ENCODE data around the gene KIF4A. TPM values are rescaled to one million over a fixed set of nuclear protein-coding genes. Genes with fewer than 3 reads are reported as not detected.

KIF4A gene
- total RNA-seq, 4 donors from 2014 or later = 1.3 to 17.3 (median 4.6) TPM

GRCh38 chrX:70426286-70427278, 136.7 kb downstream of the KIF4A start:
- H3K36me3 ChIP-seq = no peaks in the 10 kb centered on the region

DNA sequence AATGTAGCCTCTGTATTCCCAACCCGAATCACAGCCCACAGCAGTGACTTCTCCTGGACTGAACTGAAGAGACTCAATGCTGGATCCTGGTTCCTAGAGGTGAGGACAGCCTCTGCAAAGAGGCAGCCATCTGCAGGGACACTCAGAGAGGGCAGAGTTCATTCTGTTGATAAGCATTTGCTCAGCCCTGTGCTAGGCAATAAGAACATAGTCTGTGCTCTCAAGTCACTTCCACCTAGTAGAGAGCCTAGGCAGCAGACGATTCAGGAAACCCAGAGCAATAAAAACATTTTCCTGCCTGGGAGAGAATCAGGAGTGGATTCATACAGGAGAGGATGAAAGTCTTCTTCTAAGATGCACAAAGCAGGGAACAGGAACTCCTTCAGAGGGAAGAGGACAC, 137.5 kb downstream of the KIF4A start:
- Histone ChIP-seq H3K27me3 (no peaks in the 10 kb centered on the region), H3K9me3 (no peaks in the 10 kb centered on the region), H3K36me3 (no peaks in the 10 kb centered on the region), H3K4me3 (no peak overlapping the region), H3K4me1 (no peaks in the 10 kb centered on the region), H3K27ac (peak overlapping the region in 1 of 4 donors; percentile 6)
- no peak for DNase-seq
- TF ChIP-seq POLR2A (IDR thresholded peaks at IDR 0.05) = no peak
- TF ChIP-seq, protein P1, sequence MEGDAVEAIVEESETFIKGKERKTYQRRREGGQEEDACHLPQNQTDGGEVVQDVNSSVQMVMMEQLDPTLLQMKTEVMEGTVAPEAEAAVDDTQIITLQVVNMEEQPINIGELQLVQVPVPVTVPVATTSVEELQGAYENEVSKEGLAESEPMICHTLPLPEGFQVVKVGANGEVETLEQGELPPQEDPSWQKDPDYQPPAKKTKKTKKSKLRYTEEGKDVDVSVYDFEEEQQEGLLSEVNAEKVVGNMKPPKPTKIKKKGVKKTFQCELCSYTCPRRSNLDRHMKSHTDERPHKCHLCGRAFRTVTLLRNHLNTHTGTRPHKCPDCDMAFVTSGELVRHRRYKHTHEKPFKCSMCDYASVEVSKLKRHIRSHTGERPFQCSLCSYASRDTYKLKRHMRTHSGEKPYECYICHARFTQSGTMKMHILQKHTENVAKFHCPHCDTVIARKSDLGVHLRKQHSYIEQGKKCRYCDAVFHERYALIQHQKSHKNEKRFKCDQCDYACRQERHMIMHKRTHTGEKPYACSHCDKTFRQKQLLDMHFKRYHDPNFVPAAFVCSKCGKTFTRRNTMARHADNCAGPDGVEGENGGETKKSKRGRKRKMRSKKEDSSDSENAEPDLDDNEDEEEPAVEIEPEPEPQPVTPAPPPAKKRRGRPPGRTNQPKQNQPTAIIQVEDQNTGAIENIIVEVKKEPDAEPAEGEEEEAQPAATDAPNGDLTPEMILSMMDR (IDR thresholded peaks at IDR 0.05) = no peak

More at GRCh38 chrX:70426286-70427278, 136.7 kb downstream of the KIF4A start:
- H3K27me3 ChIP-seq = no peaks in the 10 kb centered on the region
- no peaks in the 10 kb centered on the region for H3K4me1 ChIP-seq
- H3K4me3 ChIP-seq = no peak overlapping the region
- DNase-seq = no peak
- H3K27ac ChIP-seq = peak overlapping the region in 1 of 4 donors; percentile 6
- TF ChIP-seq, protein P1 (IDR thresholded peaks at IDR 0.05) = no peak
- no peak for TF ChIP-seq POLR2A (IDR thresholded peaks at IDR 0.05)
- H3K9me3 ChIP-seq = no peaks in the 10 kb centered on the region

DNA sequence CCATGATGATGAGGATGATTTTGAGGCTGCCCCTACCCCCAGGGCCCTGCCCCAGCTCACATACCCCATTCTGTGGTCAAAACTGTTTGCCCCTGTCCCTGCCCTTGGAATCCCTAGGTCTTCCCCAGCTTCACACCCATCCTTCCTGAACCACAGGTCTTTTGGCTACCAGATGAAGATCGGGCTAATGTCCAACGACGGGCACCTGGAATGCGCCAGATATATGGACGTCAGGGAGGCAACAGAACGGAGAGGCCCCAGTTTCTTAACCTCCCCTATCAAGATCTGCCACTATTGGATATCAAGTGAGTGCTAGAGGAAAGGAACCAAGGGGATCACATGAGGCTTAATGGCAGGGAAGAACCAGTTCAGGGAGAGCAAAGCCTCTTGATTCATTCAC, 139.9 kb downstream of the KIF4A start:
- H3K9me3 ChIP-seq = no peaks in the 10 kb centered on the region
- no peaks in the 10 kb centered on the region for H3K36me3 ChIP-seq
- TF ChIP-seq, protein P1 (IDR thresholded peaks at IDR 0.05) = no peak
- TF ChIP-seq POLR2A (IDR thresholded peaks at IDR 0.05) = no peak
- no peaks in the 10 kb centered on the region for H3K4me1 ChIP-seq
- no peaks in the 10 kb centered on the region for H3K27me3 ChIP-seq
- DNase-seq = no peak
- no peak overlapping the region for H3K27ac ChIP-seq
- H3K4me3 ChIP-seq = no peak overlapping the region

DNA sequence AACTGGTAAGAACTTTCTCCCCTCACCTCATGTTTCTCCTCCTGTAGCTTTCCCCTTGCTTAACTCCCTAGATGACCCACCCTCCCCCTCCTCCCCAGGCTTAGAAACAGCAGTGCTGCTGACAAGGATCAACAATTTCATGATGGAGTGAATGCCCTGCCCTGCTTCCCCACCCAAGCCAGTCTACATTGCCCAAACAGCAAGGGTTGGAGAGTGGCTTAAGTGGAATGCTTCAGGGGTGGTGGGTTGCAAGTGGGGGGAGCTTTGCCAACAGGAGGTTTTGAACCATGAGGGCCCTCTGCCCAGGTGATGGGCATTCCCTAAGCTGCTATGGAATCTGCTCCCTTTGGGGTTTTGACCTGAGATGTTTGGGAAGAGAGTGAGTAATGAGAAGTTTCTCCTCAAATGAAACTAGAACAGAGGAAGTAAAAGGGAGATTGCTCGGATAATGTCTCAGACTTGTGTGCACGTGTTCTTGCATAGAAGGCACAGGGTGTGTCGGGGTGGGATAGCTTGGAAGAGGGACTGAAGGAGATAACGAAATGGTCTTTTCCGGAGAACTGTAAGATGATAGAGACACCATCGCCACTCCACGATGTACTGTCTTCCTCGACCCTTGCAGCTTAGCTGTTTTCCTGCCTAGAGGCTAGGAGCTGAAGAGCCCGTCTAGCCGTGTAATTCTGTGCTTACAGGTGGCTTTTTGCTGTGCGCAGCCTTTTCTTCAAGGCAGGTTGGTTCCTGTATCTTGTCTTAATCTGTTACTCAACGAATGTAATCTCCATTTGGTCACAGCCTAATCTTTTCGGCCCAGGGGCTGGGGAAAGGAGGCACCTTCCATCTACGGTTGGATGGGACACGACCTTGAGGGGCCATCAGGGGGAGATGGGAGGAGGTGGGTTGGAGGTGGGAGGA, 143.3 kb downstream of the KIF4A start:
- TF ChIP-seq, protein P1 (IDR thresholded peaks at IDR 0.05) = no peak
- no peak for TF ChIP-seq POLR2A (IDR thresholded peaks at IDR 0.05)
- H3K27me3 ChIP-seq = no peaks in the 10 kb centered on the region
- H3K9me3 ChIP-seq = no peaks in the 10 kb centered on the region
- no peaks in the 10 kb centered on the region for H3K36me3 ChIP-seq
- H3K4me3 ChIP-seq = peak overlapping the region; percentile 44 to 66 (median 58)
- DNase-seq = no peak
- peak overlapping the region in 3 of 4 donors; percentile 65 to 85 (median 81) for H3K27ac ChIP-seq
- H3K4me1 ChIP-seq = no peaks in the 10 kb centered on the region

DNA sequence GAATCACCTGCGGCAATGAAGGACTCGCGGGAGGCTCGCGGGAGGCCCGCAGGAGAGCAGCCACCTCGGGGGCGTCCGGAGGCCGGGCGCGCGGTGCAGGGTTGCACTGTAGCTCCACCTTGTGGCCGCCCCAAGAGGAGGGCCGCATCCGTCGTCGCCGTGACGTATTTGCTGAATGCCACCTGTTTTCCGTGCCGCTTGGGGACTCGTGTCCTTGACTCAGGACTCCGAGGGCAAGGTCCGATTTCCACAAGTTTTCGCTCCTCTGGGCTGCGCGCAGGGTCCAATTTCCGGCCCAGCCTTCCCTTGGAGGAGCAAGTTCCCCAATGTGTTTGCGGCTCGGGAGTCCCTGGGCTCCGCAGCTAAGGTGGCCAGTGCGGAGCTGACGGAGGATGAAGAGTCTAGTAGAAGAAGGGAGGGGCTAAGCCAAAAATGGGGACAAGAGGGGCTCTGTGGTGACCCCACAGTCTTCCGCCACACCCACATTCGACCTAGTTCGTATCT, 144.0 kb downstream of the KIF4A start:
- TF ChIP-seq, protein P1 (IDR thresholded peaks at IDR 0.05) = peak; percentile 35 to 83 (median 74)
- TF ChIP-seq POLR2A (IDR thresholded peaks at IDR 0.05) = peak in 1 of 2 donors; percentile 13
- H3K9me3 ChIP-seq = no peaks in the 10 kb centered on the region
- no peaks in the 10 kb centered on the region for H3K4me1 ChIP-seq
- no peaks in the 10 kb centered on the region for H3K36me3 ChIP-seq
- H3K4me3 ChIP-seq = peak overlapping the region; percentile 44 to 66 (median 58)
- DNase-seq = peak; percentile 71 to 89 (median 84)
- peak overlapping the region; percentile 65 to 85 (median 78) for H3K27ac ChIP-seq
- no peaks in the 10 kb centered on the region for H3K27me3 ChIP-seq

Measured in Peyer's patch (tissue), 4 donors.